Hepatocyte (in vitro differentiated cells): ENCODE measurements around the gene CEP112. TPM values are rescaled to one million over a fixed set of nuclear protein-coding genes. Genes with fewer than 3 reads are reported as not detected.

Experiments
- DNase-seq: peaks from one replicate; pipeline ENCODE4 v3.0.0-alpha.2; 2016; ENCODE audit warnings: low spot score
- H2AFZ ChIP-seq: fragments of 200-600 bp; sonication (generic); 2 replicates; pipeline ENCODE4 v1.6.0; 2016; ENCODE audit warnings: antibody characterized with exemption, mild to moderate bottlenecking
- H3K27ac ChIP-seq: fragments of 200-600 bp; sonication (generic); 2 replicates; pipeline ENCODE4 v1.5.1; 2016; ENCODE audit warnings: mild to moderate bottlenecking
- H3K27me3 ChIP-seq: fragments of 200-600 bp; sonication (generic); 2 replicates; pipeline ENCODE4 v1.6.1; 2016
- H3K36me3 ChIP-seq: fragments of 200-600 bp; sonication (generic); replicated peaks from 2 replicates; pipeline ENCODE4 v1.5.1; 2016; ENCODE audit warnings: low read depth; ENCODE audit not compliant: insufficient read depth
- H3K4me1 ChIP-seq: fragments of 200-600 bp; sonication (generic); 2 replicates; pipeline ENCODE4 v1.5.1; 2016; ENCODE audit warnings: mild to moderate bottlenecking, moderate library complexity; ENCODE audit not compliant: insufficient read depth
- H3K4me2 ChIP-seq: fragments of 200-600 bp; sonication (generic); 2 replicates; pipeline ENCODE4 v1.6.0; 2016
- H3K4me3 ChIP-seq: fragments of 200-600 bp; sonication (generic); 2 replicates; pipeline ENCODE4 v1.5.1; 2016; ENCODE audit warnings: mild to moderate bottlenecking
- H3K79me2 ChIP-seq: fragments of 200-600 bp; sonication (generic); 2 replicates; pipeline ENCODE4 v1.6.0; 2017; ENCODE audit warnings: mild to moderate bottlenecking
- H3K9me2 ChIP-seq: fragments of 200-600 bp; sonication (generic); replicated peaks from 2 replicates; pipeline ENCODE4 v1.6.0; 2017; ENCODE audit warnings: mild to moderate bottlenecking; ENCODE audit not compliant: insufficient read depth
- H3K9me3 ChIP-seq: fragments of 200-600 bp; sonication (generic); 2 replicates; pipeline ENCODE4 v1.5.1; 2016; ENCODE audit warnings: low read depth, mild to moderate bottlenecking
- H4K20me1 ChIP-seq: fragments of 200-600 bp; sonication (generic); 2 replicates; pipeline ENCODE4 v1.6.0; 2016; ENCODE audit warnings: mild to moderate bottlenecking; ENCODE audit not compliant: insufficient read depth, poor library complexity, severe bottlenecking
- EZH2 ChIP-seq: fragments of 200-600 bp; sonication (generic); IDR thresholded peaks from 2 replicates; pipeline ENCODE4 v1.6.1; 2016; ENCODE audit warnings: antibody characterized with exemption, mild to moderate bottlenecking, borderline replicate concordance
- EZH2phosphoT487 ChIP-seq: fragments of 200-600 bp; sonication (generic); IDR thresholded peaks from one replicate; pipeline ENCODE4 v1.6.1; 2018; ENCODE audit warnings: antibody characterized with exemption, mild to moderate bottlenecking, low read depth, moderate library complexity; ENCODE audit not compliant: unreplicated experiment, severe bottlenecking
- WGBS: methylation state at CpG from one replicate; pipeline ENCODE4 v1.1.6; 2016; ENCODE audit warnings: low lambda C conversion rate; ENCODE audit errors: missing lambda C conversion rate; 5-methylcytosine and 5-hydroxymethylcytosine counted together
- polyA plus RNA-seq: library from polyadenylated mRNA; unstranded; fragments of >200 nt; fragmentation: Nextera tagmentation; extraction: Ambion mirVana; gene quantifications from 2 replicates; pipeline ENCODE4 v1.2.1, GENCODE V29; 2016
- total RNA-seq: library from RNA; depleted of rRNA; stranded (reverse); fragments of >200 nt; gene quantifications from 2 replicates; pipeline ENCODE4 v1.2.3, GENCODE V29; 2014
- TF ChIP-seq, protein P1 (sequence below): fragments of 200-600 bp; sonication (generic); IDR thresholded peaks from 2 replicates; pipeline ENCODE4 v1.5.1; 2016; ENCODE audit warnings: antibody characterized with exemption, mild to moderate bottlenecking; ENCODE audit not compliant: poor library complexity

The CEP112 gene
- total and polyA plus RNA-seq, 2 experiments from 2014 or later, result 7.1 to 9.7 TPM

DNA sequence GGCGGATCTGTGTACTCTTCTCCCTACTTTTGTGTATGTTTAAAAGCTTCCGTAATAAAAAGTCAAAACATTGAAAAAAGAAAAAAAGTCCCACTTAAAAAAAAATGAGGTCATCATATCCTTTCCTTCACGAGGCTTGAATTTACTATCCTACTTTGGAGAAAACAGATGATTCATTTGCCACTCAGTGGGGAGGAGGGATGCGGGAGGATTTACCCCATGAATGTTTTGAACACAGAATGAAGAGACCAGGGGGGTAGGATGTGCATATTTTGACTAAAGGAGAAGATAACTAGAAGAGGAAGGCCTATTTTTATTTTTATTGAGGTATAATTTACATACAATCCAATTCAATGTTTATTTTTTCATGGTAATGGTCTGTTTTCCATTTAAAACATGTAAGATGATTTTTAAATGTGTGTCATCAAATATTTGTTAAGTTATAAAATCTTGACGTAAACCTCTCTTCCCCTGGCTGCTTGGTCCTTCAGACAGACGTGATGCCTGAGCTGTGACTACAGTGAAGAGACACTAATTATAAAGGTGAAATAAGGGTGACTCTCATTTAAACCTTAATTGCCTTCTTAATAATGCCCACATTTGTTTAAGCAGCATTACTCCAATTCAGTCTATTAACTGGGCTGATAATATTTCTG is 495.1 kb downstream of the CEP112 start:
- no peaks in the 10 kb centered on the region for H3K79me2 ChIP-seq

DNA sequence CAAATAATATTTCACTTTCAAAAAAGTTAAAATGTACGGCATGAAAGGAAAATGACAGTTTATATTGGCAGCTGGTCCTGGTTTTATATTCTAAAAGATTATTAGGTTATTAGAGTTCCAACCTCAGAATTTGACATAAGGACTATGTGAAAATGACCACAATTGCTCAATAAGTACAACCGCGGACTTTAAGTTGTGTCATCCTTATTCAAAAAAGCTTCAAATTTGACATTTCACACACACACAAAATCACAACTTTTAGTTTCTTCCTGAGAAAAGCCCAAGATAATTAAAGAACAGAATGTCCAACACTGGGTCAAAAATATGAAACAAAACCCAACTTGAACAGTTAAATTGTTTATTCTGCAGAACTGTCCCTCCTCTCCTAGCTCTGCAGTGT is 497.3 kb downstream of the CEP112 start:
- Histone ChIP-seq H2AFZ (no peak overlapping the region), H3K36me3 (no peaks in the 10 kb centered on the region), H3K9me3 (no peaks in the 10 kb centered on the region), H3K79me2 (no peaks in the 10 kb centered on the region), H3K9me2 (no peaks in the 10 kb centered on the region), H3K4me2 (no peak overlapping the region), H4K20me1 (no peaks in the 10 kb centered on the region), H3K4me3 (no peak overlapping the region), H3K27ac (no peak overlapping the region), H3K27me3 (no peaks in the 10 kb centered on the region), H3K4me1 (peaks cover 38% of the 10 kb centered on the region)
- TF ChIP-seq, protein P1, sequence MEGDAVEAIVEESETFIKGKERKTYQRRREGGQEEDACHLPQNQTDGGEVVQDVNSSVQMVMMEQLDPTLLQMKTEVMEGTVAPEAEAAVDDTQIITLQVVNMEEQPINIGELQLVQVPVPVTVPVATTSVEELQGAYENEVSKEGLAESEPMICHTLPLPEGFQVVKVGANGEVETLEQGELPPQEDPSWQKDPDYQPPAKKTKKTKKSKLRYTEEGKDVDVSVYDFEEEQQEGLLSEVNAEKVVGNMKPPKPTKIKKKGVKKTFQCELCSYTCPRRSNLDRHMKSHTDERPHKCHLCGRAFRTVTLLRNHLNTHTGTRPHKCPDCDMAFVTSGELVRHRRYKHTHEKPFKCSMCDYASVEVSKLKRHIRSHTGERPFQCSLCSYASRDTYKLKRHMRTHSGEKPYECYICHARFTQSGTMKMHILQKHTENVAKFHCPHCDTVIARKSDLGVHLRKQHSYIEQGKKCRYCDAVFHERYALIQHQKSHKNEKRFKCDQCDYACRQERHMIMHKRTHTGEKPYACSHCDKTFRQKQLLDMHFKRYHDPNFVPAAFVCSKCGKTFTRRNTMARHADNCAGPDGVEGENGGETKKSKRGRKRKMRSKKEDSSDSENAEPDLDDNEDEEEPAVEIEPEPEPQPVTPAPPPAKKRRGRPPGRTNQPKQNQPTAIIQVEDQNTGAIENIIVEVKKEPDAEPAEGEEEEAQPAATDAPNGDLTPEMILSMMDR, result no peak
- TF ChIP-seq EZH2phosphoT487 (no peak), EZH2 (no peak)
- 79% methylated on average over 3 of the region's 3 CpGs for WGBS
- DNase-seq, result no peak

More for the DNA sequence above, 495.1 kb downstream of the CEP112 start:
- no peak overlapping the region for H3K4me3 ChIP-seq
- H3K9me3 ChIP-seq, result no peaks in the 10 kb centered on the region
- no peaks in the 10 kb centered on the region for H3K9me2 ChIP-seq
- no peak for TF ChIP-seq EZH2phosphoT487
- TF ChIP-seq, protein P1, result no peak
- no peak for TF ChIP-seq EZH2
- DNase-seq, result peak; percentile 16
- H2AFZ ChIP-seq, result no peak overlapping the region
- WGBS, result 40% methylated on average over 6 of the region's 6 CpGs
- peak overlapping the region; percentile 50 for H3K27ac ChIP-seq
- H4K20me1 ChIP-seq, result no peaks in the 10 kb centered on the region
- H3K27me3 ChIP-seq, result no peaks in the 10 kb centered on the region
- peak overlapping the region; percentile 70 for H3K4me2 ChIP-seq
- H3K4me1 ChIP-seq, result peaks cover 38% of the 10 kb centered on the region
- no peaks in the 10 kb centered on the region for H3K36me3 ChIP-seq

DNA sequence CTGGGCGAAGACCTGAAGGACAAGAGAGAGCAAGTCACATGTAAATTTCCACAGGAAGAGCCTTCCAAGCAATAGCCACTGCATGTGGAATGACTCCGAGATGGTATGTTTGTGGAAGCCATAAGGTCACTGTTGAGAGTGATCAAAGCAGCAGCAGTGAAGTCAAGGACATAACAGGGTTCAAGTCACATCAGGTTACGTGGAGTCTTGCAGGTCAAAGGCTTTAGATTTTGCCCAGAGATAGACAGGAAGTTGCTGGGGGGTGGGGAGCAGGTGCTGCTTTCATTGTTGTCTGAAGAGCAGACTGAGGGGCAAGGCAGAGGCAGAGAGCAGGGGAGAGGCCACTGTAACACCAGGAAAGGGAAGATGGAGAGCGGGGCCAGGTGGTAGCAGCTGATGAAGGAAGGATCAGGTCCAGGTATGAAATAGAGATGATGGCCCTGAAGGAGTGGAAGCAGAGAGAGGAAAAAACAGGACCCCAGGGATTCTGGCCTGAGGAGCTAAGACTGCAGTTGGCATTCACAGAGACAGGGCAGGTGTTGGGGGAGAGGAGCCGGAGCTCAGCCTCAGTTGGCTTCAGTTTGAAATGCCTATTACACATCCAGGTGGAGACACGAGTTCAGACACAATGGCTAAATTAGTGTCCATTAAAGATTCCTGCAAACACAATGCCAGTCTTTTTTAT is 501.2 kb downstream of the CEP112 start:
- Histone ChIP-seq H2AFZ (no peak overlapping the region), H3K4me3 (no peak overlapping the region), H3K9me2 (no peaks in the 10 kb centered on the region), H3K9me3 (no peaks in the 10 kb centered on the region), H3K27ac (no peak overlapping the region), H3K27me3 (no peaks in the 10 kb centered on the region), H4K20me1 (no peaks in the 10 kb centered on the region), H3K4me2 (no peak overlapping the region), H3K79me2 (no peaks in the 10 kb centered on the region), H3K36me3 (peaks cover 3% of the 10 kb centered on the region), H3K4me1 (peaks cover 2% of the 10 kb centered on the region)
- WGBS, result 81% methylated on average over 6 of the region's 6 CpGs
- no peak for DNase-seq
- TF ChIP-seq, protein P1, result no peak
- TF ChIP-seq EZH2phosphoT487, result no peak
- TF ChIP-seq EZH2, result no peak
